H9 (cell line): ENCODE results near the gene GIMAP4. TPM values are rescaled to one million over a fixed set of nuclear protein-coding genes. Genes with fewer than 3 reads are reported as not detected.

Experiments
- DNase-seq: peaks from one replicate; pipeline ENCODE4 v3.0.0-alpha.2; 2017
- H2AFZ ChIP-seq: one replicate; pipeline ENCODE4 v1.6.1; 2013; ENCODE audit warnings: mild to moderate bottlenecking, low read length, control low read depth, moderate library complexity
- H2AK5ac ChIP-seq: 2 replicates; pipeline ENCODE4 v1.6.1; 2013; ENCODE audit warnings: low read length, control low read depth, mixed read lengths; ENCODE audit not compliant: insufficient read length
- H2BK120ac ChIP-seq: one replicate; pipeline ENCODE4 v1.6.1; 2013; ENCODE audit warnings: low read depth, mild to moderate bottlenecking, low read length, control low read depth, inconsistent platforms; ENCODE audit not compliant: poor library complexity, severe bottlenecking
- H2BK12ac ChIP-seq: 2 replicates; pipeline ENCODE4 v1.6.1; 2013; ENCODE audit warnings: low read length, control low read depth, mixed read lengths, low read depth; ENCODE audit not compliant: insufficient read length
- H2BK15ac ChIP-seq: 2 replicates; pipeline ENCODE4 v1.6.1; 2013; ENCODE audit warnings: low read depth, low read length, control low read depth
- H2BK20ac ChIP-seq: one replicate; pipeline ENCODE4 v1.6.1; 2013; ENCODE audit warnings: low read depth, mild to moderate bottlenecking, low read length, control low read depth, inconsistent platforms; ENCODE audit not compliant: poor library complexity, severe bottlenecking
- H2BK5ac ChIP-seq: 2 replicates; pipeline ENCODE4 v1.6.1; 2013; ENCODE audit warnings: low read length, control low read depth, mixed read lengths; ENCODE audit not compliant: insufficient read length
- H3K14ac ChIP-seq: 2 replicates; pipeline ENCODE4 v1.6.1; 2013; ENCODE audit warnings: low read length, control low read depth; ENCODE audit not compliant: insufficient read depth
- H3K18ac ChIP-seq: 2 replicates; pipeline ENCODE4 v1.6.1; 2013; ENCODE audit warnings: low read depth, mild to moderate bottlenecking, mixed read lengths, low read length, control low read depth; ENCODE audit not compliant: insufficient read length
- H3K23ac ChIP-seq: 2 replicates; pipeline ENCODE4 v1.6.1; 2013; ENCODE audit warnings: low read length, control low read depth, mixed read lengths, low read depth; ENCODE audit not compliant: insufficient read length
- H3K23me2 ChIP-seq: 2 replicates; pipeline ENCODE4 v1.6.1; 2013; ENCODE audit warnings: low read depth, mild to moderate bottlenecking, mixed read lengths, low read length, control low read depth; ENCODE audit not compliant: insufficient read length, poor library complexity, severe bottlenecking
- H3K27ac ChIP-seq: 2 replicates; pipeline ENCODE4 v1.5.1; 2013; ENCODE audit warnings: low read length, control low read depth, mixed read lengths, low read depth; ENCODE audit not compliant: insufficient read length
- H3K27me3 ChIP-seq: 2 replicates; pipeline ENCODE4 v1.6.1; 2013; ENCODE audit warnings: low read length, control low read depth, inconsistent platforms; ENCODE audit not compliant: insufficient read depth
- H3K4ac ChIP-seq: 2 replicates; pipeline ENCODE4 v1.6.1; 2013; ENCODE audit warnings: low read depth, mild to moderate bottlenecking, control low read depth, inconsistent platforms, low read length, moderate library complexity
- H3K4me1 ChIP-seq: 2 replicates; pipeline ENCODE4 v1.6.1; 2013; ENCODE audit warnings: low read length, control low read depth, inconsistent platforms; ENCODE audit not compliant: insufficient read depth
- H3K4me2 ChIP-seq: 2 replicates; pipeline ENCODE4 v1.6.1; 2013; ENCODE audit warnings: low read length, control low read depth, mixed read lengths; ENCODE audit not compliant: insufficient read length, insufficient read depth
- H3K56ac ChIP-seq: 2 replicates; pipeline ENCODE4 v1.6.1; 2013; ENCODE audit warnings: low read depth, mild to moderate bottlenecking, mixed read lengths, low read length, control low read depth; ENCODE audit not compliant: insufficient read length
- H3K79me1 ChIP-seq: 2 replicates; pipeline ENCODE4 v1.6.1; 2013; ENCODE audit warnings: low read depth, mild to moderate bottlenecking, moderate library complexity, low read length, control low read depth, inconsistent platforms; ENCODE audit not compliant: insufficient read depth, poor library complexity, severe bottlenecking
- H3K79me2 ChIP-seq: 2 replicates; pipeline ENCODE4 v1.6.1; 2013; ENCODE audit warnings: low read length, control low read depth, inconsistent platforms; ENCODE audit not compliant: insufficient read depth
- H3K9ac ChIP-seq: 2 replicates; pipeline ENCODE4 v1.6.1; 2013; ENCODE audit warnings: low read length, control low read depth, mixed read lengths; ENCODE audit not compliant: insufficient read length; ENCODE audit errors: extremely low read depth
- H3K9me3 ChIP-seq: one replicate; pipeline ENCODE4 v1.6.1; 2013; ENCODE audit warnings: low read depth, low read length, inconsistent platforms; ENCODE audit not compliant: control insufficient read depth
- H3T11ph ChIP-seq: one replicate; pipeline ENCODE4 v1.6.1; 2013; ENCODE audit warnings: mild to moderate bottlenecking, low read length, control low read depth, inconsistent platforms
- H4K20me1 ChIP-seq: one replicate; pipeline ENCODE4 v1.6.1; 2013; ENCODE audit not compliant: control insufficient read depth, insufficient read length, insufficient read depth
- H4K5ac ChIP-seq: 2 replicates; pipeline ENCODE4 v1.6.1; 2013; ENCODE audit warnings: low read depth, mild to moderate bottlenecking, mixed read lengths, low read length, control low read depth; ENCODE audit not compliant: insufficient read length
- H4K8ac ChIP-seq: replicated peaks from 2 replicates; pipeline ENCODE4 v1.6.1; 2013; ENCODE audit warnings: low read length, control low read depth, mixed read lengths, low read depth; ENCODE audit not compliant: insufficient read length
- H4K91ac ChIP-seq: 2 replicates; pipeline ENCODE4 v1.6.1; 2013; ENCODE audit warnings: low read depth, mild to moderate bottlenecking, moderate library complexity, mixed read lengths, low read length, control low read depth; ENCODE audit not compliant: insufficient read length
- H3K27ac Mint-ChIP-seq, 3 experiments: 2 replicates in 2 of 3; 3 replicates in 1 of 3; pipeline ENCODE4 v1.8.0; 2020 to 2021; ENCODE audit warnings: mixed read lengths in 3 of 3, mild to moderate bottlenecking in 1 of 3, moderate library complexity in 1 of 3
- H3K27me3 Mint-ChIP-seq: 2 replicates; pipeline ENCODE4 v1.8.0; 2021; ENCODE audit warnings: low read depth, mild to moderate bottlenecking, moderate library complexity, mixed read lengths
- H3K36me3 Mint-ChIP-seq, 3 experiments: 2 replicates in 2 of 3; 3 replicates in 1 of 3; pipeline ENCODE4 v1.8.0; 2020 to 2021; ENCODE audit warnings: low read depth in 3 of 3, mixed read lengths in 3 of 3; ENCODE audit not compliant: insufficient read depth in 1 of 3
- H3K4me1 Mint-ChIP-seq, 2 experiments: 2 replicates each; pipeline ENCODE4 v1.8.0; 2020; ENCODE audit warnings: mixed read lengths in 2 of 2
- H3K4me3 Mint-ChIP-seq, 2 experiments: 2 replicates in 1 of 2; 3 replicates in 1 of 2; pipeline ENCODE4 v1.8.0; 2020 to 2021; ENCODE audit warnings: mild to moderate bottlenecking in 2 of 2, mixed read lengths in 2 of 2, moderate library complexity in 1 of 2
- H3K9me3 Mint-ChIP-seq, 2 experiments: 2 replicates in 1 of 2; 3 replicates in 1 of 2; pipeline ENCODE4 v1.8.0; 2020; ENCODE audit warnings: mild to moderate bottlenecking in 2 of 2, mixed read lengths in 2 of 2, moderate library complexity in 1 of 2
- WGBS: extraction: QIAGEN DNeasy Blood & Tissue Kit; methylation state at CpG from one replicate; pipeline ENCODE4 v1.1.7; 2013; ENCODE audit warnings: missing lambda C conversion rate, low lambda C conversion rate, mixed read lengths; ENCODE audit not compliant: insufficient read length; ENCODE audit errors: extremely low coverage; 5-methylcytosine and 5-hydroxymethylcytosine counted together
- total RNA-seq: library from RNA; stranded (reverse); gene quantifications from 2 replicates; pipeline ENCODE4 v1.2.1, GENCODE V29; 2021
- TF ChIP-seq, protein P1 (sequence below): fragments of 200-600 bp; sonication (generic); conservative IDR thresholded peaks from 3 replicates; pipeline ENCODE4 v1.8.0; 2021; ENCODE audit warnings: antibody characterized with exemption, mild to moderate bottlenecking

GIMAP4 gene
- total RNA-seq, 1 experiment from 2014 or later, result not detected

DNA sequence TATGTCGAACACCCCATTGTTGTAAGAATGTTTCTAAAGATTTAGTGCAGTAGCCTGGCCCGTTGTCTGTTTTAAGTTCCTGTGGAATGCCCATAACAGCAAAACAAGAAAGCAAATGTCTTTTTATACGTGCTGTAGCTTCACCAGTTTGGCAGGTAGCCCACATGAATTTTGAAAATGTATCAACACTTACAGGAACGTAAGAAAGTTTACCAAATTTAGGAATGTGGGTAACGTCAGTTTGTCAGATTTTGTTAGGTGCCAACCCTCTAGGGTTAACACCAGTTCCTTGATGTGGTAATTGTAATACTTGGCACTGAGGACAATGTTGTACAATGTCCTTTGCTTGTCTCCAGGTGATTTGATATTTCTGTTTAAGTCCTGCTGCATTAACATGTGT is 3.2 kb upstream of the GIMAP4 start:
- Histone ChIP-seq H3K27ac (no peak overlapping the region), H3K23ac (no peak overlapping the region), H2AFZ (no peak overlapping the region), H3T11ph (no peak overlapping the region), H3K23me2 (no peaks in the 10 kb centered on the region), H3K14ac (no peak overlapping the region), H3K79me1 (no peaks in the 10 kb centered on the region), H2BK5ac (no peak overlapping the region), H2BK120ac (no peak overlapping the region), H4K8ac (no peak overlapping the region), H3K79me2 (no peaks in the 10 kb centered on the region), H4K91ac (no peak overlapping the region), H4K20me1 (no peaks in the 10 kb centered on the region), H3K9me3 (peaks cover 8% of the 10 kb centered on the region), H2BK15ac (no peak overlapping the region), H3K4me2 (no peak overlapping the region), H3K4ac (no peak overlapping the region), H2AK5ac (no peak overlapping the region), H3K27me3 (no peaks in the 10 kb centered on the region), H4K5ac (no peak overlapping the region), H3K4me1 (peaks cover 7% of the 10 kb centered on the region; the same call in 1 of the 2 replicates), H2BK20ac (no peak overlapping the region), H2BK12ac (no peak overlapping the region), H3K18ac (no peak overlapping the region), H3K56ac (no peak overlapping the region), H3K9ac (no peak overlapping the region)
- DNase-seq, result no peak
- H3K4me1 Mint-ChIP-seq, result peaks cover 40 to 43% of the 10 kb centered on the region in 2 experiments
- peaks cover 31% of the 10 kb centered on the region for H3K27me3 Mint-ChIP-seq
- H3K36me3 Mint-ChIP-seq, result peaks cover 7 to 11% (median 9%) of the 10 kb centered on the region in 3 experiments
- no peak overlapping the region for H3K4me3 Mint-ChIP-seq
- TF ChIP-seq, protein P1, sequence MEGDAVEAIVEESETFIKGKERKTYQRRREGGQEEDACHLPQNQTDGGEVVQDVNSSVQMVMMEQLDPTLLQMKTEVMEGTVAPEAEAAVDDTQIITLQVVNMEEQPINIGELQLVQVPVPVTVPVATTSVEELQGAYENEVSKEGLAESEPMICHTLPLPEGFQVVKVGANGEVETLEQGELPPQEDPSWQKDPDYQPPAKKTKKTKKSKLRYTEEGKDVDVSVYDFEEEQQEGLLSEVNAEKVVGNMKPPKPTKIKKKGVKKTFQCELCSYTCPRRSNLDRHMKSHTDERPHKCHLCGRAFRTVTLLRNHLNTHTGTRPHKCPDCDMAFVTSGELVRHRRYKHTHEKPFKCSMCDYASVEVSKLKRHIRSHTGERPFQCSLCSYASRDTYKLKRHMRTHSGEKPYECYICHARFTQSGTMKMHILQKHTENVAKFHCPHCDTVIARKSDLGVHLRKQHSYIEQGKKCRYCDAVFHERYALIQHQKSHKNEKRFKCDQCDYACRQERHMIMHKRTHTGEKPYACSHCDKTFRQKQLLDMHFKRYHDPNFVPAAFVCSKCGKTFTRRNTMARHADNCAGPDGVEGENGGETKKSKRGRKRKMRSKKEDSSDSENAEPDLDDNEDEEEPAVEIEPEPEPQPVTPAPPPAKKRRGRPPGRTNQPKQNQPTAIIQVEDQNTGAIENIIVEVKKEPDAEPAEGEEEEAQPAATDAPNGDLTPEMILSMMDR, result no peak
- H3K9me3 Mint-ChIP-seq, result peaks cover 17 to 20% of the 10 kb centered on the region in 2 experiments
- H3K27ac Mint-ChIP-seq, result no peak overlapping the region
- no CpG with 5 or more reads among the region's 5 CpGs for WGBS
